ENCODE data around the gene MED23. TPM values are rescaled to one million over a fixed set of nuclear protein-coding genes. Genes with fewer than 3 reads are reported as not detected.

Gene MED23
- total and polyA plus RNA-seq, 9 of the 15 experiments (the other 6 are each of a cell fraction or from before 2014, with no cell fraction given): 13.7 to 61.2 (median 27.2) TPM

DNA sequence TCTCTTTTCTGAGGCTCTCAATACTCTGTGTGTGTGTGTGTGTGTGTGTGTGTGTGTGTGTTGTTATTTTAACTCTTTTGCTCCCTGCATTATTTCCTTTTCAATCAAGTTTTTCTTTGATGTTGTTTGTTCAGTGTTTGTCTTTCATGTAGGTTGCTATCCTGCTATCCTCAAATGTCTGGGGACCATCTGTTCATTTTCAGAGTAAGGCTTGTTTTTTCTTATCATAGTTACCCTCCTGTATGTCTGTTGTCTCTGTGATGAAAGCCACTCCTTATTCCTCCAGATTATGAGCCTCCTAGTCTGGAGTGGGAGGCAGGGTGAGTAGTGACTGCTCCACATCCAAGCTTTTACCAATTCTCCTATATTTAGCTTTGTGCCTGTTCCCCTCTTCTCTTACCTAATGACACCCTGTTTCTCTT lies 18.2 kb upstream of the MED23 start (continued):
- TF ChIP-seq, protein P1, sequence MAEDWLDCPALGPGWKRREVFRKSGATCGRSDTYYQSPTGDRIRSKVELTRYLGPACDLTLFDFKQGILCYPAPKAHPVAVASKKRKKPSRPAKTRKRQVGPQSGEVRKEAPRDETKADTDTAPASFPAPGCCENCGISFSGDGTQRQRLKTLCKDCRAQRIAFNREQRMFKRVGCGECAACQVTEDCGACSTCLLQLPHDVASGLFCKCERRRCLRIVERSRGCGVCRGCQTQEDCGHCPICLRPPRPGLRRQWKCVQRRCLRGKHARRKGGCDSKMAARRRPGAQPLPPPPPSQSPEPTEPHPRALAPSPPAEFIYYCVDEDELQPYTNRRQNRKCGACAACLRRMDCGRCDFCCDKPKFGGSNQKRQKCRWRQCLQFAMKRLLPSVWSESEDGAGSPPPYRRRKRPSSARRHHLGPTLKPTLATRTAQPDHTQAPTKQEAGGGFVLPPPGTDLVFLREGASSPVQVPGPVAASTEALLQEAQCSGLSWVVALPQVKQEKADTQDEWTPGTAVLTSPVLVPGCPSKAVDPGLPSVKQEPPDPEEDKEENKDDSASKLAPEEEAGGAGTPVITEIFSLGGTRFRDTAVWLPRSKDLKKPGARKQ (CRISPR knock-in tag; IDR thresholded peaks at IDR 0.05): no peak
- no peak for TF ChIP-seq SETDB1 (IDR thresholded peaks at IDR 0.05; ENCODE audit: low read length)
- TF ChIP-seq ZNF217 (CRISPR knock-in tag; IDR thresholded peaks at IDR 0.05): no peak
- TF ChIP-seq, protein P2, sequence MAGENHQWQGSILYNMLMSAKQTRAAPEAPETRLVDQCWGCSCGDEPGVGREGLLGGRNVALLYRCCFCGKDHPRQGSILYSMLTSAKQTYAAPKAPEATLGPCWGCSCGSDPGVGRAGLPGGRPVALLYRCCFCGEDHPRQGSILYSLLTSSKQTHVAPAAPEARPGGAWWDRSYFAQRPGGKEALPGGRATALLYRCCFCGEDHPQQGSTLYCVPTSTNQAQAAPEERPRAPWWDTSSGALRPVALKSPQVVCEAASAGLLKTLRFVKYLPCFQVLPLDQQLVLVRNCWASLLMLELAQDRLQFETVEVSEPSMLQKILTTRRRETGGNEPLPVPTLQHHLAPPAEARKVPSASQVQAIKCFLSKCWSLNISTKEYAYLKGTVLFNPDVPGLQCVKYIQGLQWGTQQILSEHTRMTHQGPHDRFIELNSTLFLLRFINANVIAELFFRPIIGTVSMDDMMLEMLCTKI (IDR thresholded peaks at IDR 0.05; ENCODE audit: partially characterized antibody): no peak
- no peak for TF ChIP-seq TSC22D4 (tag; IDR thresholded peaks at IDR 0.05)
- TF ChIP-seq FOXA1 (IDR thresholded peaks at IDR 0.05; ENCODE audit: borderline replicate concordance): peak; percentile 11; the same call in 1 of the 2 replicates
- TF ChIP-seq POLR2B (IDR thresholded peaks at IDR 0.05; ENCODE audit: low read depth, partially characterized antibody): no peak
- no peak for TF ChIP-seq MCM2 (IDR thresholded peaks at IDR 0.05; ENCODE audit: low read depth)
- no peak for TF ChIP-seq HSF4 (CRISPR knock-in tag; IDR thresholded peaks at IDR 0.05; ENCODE audit: borderline replicate concordance)
- TF ChIP-seq, protein P3, sequence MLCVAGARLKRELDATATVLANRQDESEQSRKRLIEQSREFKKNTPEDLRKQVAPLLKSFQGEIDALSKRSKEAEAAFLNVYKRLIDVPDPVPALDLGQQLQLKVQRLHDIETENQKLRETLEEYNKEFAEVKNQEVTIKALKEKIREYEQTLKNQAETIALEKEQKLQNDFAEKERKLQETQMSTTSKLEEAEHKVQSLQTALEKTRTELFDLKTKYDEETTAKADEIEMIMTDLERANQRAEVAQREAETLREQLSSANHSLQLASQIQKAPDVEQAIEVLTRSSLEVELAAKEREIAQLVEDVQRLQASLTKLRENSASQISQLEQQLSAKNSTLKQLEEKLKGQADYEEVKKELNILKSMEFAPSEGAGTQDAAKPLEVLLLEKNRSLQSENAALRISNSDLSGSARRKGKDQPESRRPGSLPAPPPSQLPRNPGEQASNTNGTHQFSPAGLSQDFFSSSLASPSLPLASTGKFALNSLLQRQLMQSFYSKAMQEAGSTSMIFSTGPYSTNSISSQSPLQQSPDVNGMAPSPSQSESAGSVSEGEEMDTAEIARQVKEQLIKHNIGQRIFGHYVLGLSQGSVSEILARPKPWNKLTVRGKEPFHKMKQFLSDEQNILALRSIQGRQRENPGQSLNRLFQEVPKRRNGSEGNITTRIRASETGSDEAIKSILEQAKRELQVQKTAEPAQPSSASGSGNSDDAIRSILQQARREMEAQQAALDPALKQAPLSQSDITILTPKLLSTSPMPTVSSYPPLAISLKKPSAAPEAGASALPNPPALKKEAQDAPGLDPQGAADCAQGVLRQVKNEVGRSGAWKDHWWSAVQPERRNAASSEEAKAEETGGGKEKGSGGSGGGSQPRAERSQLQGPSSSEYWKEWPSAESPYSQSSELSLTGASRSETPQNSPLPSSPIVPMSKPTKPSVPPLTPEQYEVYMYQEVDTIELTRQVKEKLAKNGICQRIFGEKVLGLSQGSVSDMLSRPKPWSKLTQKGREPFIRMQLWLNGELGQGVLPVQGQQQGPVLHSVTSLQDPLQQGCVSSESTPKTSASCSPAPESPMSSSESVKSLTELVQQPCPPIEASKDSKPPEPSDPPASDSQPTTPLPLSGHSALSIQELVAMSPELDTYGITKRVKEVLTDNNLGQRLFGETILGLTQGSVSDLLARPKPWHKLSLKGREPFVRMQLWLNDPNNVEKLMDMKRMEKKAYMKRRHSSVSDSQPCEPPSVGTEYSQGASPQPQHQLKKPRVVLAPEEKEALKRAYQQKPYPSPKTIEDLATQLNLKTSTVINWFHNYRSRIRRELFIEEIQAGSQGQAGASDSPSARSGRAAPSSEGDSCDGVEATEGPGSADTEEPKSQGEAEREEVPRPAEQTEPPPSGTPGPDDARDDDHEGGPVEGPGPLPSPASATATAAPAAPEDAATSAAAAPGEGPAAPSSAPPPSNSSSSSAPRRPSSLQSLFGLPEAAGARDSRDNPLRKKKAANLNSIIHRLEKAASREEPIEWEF (CRISPR knock-in tag; IDR thresholded peaks at IDR 0.05): no peak
- no peak for TF ChIP-seq MCM5 (IDR thresholded peaks at IDR 0.05; ENCODE audit: low read depth)
- TF ChIP-seq, protein P4, sequence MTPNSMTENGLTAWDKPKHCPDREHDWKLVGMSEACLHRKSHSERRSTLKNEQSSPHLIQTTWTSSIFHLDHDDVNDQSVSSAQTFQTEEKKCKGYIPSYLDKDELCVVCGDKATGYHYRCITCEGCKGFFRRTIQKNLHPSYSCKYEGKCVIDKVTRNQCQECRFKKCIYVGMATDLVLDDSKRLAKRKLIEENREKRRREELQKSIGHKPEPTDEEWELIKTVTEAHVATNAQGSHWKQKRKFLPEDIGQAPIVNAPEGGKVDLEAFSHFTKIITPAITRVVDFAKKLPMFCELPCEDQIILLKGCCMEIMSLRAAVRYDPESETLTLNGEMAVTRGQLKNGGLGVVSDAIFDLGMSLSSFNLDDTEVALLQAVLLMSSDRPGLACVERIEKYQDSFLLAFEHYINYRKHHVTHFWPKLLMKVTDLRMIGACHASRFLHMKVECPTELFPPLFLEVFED (CRISPR knock-in tag; conservative IDR thresholded peaks at IDR 0.05): peak; percentile 72; the same call in 1 of the 2 replicates
- TF ChIP-seq, protein P5, sequence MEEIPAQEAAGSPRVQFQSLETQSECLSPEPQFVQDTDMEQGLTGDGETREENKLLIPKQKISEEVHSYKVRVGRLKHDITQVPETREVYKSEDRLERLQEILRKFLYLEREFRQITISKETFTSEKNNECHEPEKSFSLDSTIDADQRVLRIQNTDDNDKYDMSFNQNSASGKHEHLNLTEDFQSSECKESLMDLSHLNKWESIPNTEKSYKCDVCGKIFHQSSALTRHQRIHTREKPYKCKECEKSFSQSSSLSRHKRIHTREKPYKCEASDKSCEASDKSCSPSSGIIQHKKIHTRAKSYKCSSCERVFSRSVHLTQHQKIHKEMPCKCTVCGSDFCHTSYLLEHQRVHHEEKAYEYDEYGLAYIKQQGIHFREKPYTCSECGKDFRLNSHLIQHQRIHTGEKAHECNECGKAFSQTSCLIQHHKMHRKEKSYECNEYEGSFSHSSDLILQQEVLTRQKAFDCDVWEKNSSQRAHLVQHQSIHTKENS (CRISPR knock-in tag; IDR thresholded peaks at IDR 0.05): no peak
- TF ChIP-seq DIDO1 (tag; IDR thresholded peaks at IDR 0.05; ENCODE audit: low read depth): no peak
- TF ChIP-seq, protein P6, sequence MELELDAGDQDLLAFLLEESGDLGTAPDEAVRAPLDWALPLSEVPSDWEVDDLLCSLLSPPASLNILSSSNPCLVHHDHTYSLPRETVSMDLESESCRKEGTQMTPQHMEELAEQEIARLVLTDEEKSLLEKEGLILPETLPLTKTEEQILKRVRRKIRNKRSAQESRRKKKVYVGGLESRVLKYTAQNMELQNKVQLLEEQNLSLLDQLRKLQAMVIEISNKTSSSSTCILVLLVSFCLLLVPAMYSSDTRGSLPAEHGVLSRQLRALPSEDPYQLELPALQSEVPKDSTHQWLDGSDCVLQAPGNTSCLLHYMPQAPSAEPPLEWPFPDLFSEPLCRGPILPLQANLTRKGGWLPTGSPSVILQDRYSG (tag; conservative IDR thresholded peaks at IDR 0.05; ENCODE audit: low read depth): no peak
